Measurements from ENCODE around the gene MAPK7.

MAPK7 gene

DNA sequence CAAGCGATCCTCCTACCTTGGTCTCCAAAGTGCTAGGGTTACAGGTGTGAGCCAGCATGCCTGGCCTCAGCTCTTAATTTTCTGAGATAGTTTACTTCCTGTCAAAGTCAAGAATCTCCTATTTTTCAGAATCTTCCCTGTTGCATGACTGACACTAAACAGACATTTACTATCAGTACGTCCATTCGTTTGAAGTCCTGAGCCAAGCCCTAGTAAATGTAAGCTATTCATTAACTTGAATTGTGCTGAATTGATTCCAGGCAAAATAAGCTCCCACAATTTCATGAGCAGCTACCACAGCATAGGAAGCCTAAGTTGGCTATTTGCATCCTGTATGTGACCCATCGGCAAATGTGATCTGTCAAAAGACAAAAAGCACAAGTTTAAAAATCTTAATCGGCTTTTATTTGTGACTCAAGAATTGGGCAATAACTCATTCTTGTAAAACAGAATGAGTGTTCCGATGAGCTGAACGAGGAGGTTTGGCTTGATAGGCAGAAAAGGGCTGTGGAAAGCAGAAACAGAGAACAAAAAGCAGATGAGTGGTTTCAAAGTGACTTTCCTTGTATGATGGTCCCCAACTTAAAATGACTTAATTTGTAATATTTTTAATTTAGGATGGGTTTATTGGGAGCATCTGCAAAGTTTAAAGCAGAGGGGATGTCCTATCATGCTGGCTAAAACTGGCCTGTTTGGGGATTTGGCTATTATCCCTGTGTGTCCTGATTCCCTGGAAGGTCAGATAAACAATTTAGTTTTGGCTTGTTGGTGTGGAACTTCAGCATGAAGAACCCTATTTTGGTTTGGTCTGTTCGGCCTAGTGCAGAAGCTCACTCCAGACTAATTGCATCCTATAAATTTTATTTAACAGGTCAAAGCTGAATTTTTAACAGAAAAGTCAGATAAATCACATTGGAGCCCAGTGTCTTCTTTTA is 46.9 kb downstream of the MAPK7 start:
- DNase-seq: no peak

DNA sequence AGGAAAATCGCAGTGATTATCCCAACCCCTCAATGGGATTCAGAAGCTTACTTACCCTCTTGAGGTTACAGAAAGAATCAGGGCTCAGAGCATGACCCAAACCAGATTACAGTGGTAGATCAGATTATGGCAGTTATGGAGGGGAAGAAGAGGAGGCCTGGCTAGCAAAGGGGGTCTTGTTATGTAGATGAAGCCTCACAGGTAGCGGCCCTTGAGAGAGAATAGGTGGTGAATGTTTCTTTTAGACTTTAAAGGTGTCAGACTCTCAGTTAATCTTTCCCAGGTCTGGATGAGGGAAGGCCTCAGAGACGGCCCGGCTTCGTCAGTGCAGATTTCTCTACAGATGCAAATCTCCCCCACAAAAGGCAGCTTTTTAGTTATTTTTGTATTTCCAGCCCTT is 48.3 kb downstream of the MAPK7 start:
- DNase-seq: no peak

DNA sequence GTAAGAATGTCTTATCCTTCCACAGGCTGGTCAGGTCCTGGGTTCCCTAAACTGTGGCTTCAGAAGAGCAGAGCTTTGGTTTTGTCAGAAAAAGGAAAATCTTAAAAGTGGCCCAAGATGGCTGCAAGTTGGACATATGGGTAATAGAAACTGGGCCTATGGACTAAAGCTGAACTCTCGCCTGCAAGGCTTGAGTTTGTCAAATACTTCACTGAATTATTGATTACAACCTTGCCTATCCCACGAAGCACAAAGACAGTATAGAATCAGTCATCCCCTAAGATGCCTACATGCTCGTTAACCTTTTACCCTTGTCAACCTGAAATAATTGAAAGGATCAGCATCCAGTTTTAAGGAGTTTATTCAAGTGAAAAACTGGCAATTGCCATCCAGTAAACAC is 53.4 kb downstream of the MAPK7 start:
- DNase-seq: no peak

All from activated CD8-positive, alpha-beta memory T cell treated with anti-CD3 and anti-CD28 coated beads, Interleukin-2, amount 50 U/mL, for 48 hours (primary cell).